ENCODE results near the gene TMPRSS11A. TPM values are rescaled to one million over a fixed set of nuclear protein-coding genes. Genes with fewer than 3 reads are reported as not detected.

TMPRSS11A gene
- total and polyA plus RNA-seq, 2 experiments from 2014 or later = not detected

DNA sequence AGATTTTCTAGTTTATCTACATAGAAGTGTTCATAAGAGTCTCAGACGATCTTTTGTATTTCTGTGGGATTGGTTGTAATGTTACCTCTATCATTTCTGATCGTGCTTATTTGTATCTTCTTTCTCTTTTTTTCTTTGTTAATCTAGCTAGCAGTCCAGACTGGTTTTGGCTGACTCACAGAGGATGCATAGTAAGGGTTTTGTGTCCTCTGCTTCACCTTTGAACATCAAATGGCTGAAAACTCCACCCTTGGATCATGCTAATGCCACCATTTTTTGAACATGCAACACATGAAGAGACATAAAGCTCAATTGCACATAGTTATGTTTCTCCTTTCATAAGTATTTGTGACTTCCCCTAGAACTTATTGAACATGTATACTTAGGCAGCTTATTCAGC, 22.8 kb downstream of the TMPRSS11A start (continued):
- TF ChIP-seq, protein P1, sequence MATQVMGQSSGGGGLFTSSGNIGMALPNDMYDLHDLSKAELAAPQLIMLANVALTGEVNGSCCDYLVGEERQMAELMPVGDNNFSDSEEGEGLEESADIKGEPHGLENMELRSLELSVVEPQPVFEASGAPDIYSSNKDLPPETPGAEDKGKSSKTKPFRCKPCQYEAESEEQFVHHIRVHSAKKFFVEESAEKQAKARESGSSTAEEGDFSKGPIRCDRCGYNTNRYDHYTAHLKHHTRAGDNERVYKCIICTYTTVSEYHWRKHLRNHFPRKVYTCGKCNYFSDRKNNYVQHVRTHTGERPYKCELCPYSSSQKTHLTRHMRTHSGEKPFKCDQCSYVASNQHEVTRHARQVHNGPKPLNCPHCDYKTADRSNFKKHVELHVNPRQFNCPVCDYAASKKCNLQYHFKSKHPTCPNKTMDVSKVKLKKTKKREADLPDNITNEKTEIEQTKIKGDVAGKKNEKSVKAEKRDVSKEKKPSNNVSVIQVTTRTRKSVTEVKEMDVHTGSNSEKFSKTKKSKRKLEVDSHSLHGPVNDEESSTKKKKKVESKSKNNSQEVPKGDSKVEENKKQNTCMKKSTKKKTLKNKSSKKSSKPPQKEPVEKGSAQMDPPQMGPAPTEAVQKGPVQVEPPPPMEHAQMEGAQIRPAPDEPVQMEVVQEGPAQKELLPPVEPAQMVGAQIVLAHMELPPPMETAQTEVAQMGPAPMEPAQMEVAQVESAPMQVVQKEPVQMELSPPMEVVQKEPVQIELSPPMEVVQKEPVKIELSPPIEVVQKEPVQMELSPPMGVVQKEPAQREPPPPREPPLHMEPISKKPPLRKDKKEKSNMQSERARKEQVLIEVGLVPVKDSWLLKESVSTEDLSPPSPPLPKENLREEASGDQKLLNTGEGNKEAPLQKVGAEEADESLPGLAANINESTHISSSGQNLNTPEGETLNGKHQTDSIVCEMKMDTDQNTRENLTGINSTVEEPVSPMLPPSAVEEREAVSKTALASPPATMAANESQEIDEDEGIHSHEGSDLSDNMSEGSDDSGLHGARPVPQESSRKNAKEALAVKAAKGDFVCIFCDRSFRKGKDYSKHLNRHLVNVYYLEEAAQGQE (IDR thresholded peaks at IDR 0.05; ENCODE audit: unreplicated experiment) = no peak
- TF ChIP-seq POLR2AphosphoS5 (IDR thresholded peaks at IDR 0.05; ENCODE audit: low read depth) = no peak
- TF ChIP-seq NANOG (IDR thresholded peaks at IDR 0.05; ENCODE audit: borderline replicate concordance) = no peak

DNA sequence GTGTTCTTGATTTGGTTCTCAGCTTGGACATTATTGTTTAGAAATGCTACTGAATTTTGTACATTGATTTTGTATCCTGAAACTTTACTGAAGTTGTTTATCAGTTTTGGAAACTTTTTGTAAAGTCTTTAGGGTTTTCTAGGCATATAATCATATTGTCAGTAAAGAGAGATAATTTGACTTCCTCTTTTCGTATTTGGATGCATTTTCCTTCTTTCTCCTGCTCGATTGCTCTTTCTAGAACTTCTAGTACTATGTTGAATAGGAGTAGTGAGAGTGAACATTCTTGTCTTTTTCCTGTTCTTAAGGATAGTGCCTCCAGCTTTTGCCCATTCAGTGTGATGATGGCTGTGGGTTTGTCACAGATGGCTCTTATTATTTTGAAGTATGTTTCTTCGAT, 24.1 kb downstream of the TMPRSS11A start:
- Mint-ChIP-seq H3K27me3 (ENCODE audit: insufficient read depth, low read depth, poor library complexity) (no peaks in the 10 kb centered on the region), H3K4me1 (peaks cover 8% of the 10 kb centered on the region), H3K9me3 (no peaks in the 10 kb centered on the region; the same call in 2 of the 3 replicates), H3K27ac (no peak overlapping the region), H3K36me3 (ENCODE audit: low read depth) (no peaks in the 10 kb centered on the region), H3K4me3 (no peak overlapping the region)
- DNase-seq (ENCODE audit: low spot score) = no peak
- no peak overlapping the region for H3K4me2 ChIP-seq
- ATAC-seq = no peak
- H3K4me3 ChIP-seq = no peak overlapping the region
- H2AFZ ChIP-seq = no peak overlapping the region
- no peaks in the 10 kb centered on the region for H3K36me3 ChIP-seq (ENCODE audit: insufficient read depth)
- H3K79me2 ChIP-seq (replicated peaks; ENCODE audit: insufficient read depth) = no peaks in the 10 kb centered on the region
- no peaks in the 10 kb centered on the region for H3K27me3 ChIP-seq (ENCODE audit: insufficient read depth)
- no peaks in the 10 kb centered on the region for H3K9me2 ChIP-seq (ENCODE audit: insufficient read depth)
- H3K4me1 ChIP-seq (ENCODE audit: insufficient read depth) = peaks cover 6% of the 10 kb centered on the region
- H4K20me1 ChIP-seq (replicated peaks; ENCODE audit: insufficient read depth) = no peaks in the 10 kb centered on the region
- H3F3A ChIP-seq (replicated peaks; ENCODE audit: low read depth) = no peaks in the 10 kb centered on the region
- no peak overlapping the region for H3K27ac ChIP-seq (ENCODE audit: low read depth)
- TF ChIP-seq, protein P2, sequence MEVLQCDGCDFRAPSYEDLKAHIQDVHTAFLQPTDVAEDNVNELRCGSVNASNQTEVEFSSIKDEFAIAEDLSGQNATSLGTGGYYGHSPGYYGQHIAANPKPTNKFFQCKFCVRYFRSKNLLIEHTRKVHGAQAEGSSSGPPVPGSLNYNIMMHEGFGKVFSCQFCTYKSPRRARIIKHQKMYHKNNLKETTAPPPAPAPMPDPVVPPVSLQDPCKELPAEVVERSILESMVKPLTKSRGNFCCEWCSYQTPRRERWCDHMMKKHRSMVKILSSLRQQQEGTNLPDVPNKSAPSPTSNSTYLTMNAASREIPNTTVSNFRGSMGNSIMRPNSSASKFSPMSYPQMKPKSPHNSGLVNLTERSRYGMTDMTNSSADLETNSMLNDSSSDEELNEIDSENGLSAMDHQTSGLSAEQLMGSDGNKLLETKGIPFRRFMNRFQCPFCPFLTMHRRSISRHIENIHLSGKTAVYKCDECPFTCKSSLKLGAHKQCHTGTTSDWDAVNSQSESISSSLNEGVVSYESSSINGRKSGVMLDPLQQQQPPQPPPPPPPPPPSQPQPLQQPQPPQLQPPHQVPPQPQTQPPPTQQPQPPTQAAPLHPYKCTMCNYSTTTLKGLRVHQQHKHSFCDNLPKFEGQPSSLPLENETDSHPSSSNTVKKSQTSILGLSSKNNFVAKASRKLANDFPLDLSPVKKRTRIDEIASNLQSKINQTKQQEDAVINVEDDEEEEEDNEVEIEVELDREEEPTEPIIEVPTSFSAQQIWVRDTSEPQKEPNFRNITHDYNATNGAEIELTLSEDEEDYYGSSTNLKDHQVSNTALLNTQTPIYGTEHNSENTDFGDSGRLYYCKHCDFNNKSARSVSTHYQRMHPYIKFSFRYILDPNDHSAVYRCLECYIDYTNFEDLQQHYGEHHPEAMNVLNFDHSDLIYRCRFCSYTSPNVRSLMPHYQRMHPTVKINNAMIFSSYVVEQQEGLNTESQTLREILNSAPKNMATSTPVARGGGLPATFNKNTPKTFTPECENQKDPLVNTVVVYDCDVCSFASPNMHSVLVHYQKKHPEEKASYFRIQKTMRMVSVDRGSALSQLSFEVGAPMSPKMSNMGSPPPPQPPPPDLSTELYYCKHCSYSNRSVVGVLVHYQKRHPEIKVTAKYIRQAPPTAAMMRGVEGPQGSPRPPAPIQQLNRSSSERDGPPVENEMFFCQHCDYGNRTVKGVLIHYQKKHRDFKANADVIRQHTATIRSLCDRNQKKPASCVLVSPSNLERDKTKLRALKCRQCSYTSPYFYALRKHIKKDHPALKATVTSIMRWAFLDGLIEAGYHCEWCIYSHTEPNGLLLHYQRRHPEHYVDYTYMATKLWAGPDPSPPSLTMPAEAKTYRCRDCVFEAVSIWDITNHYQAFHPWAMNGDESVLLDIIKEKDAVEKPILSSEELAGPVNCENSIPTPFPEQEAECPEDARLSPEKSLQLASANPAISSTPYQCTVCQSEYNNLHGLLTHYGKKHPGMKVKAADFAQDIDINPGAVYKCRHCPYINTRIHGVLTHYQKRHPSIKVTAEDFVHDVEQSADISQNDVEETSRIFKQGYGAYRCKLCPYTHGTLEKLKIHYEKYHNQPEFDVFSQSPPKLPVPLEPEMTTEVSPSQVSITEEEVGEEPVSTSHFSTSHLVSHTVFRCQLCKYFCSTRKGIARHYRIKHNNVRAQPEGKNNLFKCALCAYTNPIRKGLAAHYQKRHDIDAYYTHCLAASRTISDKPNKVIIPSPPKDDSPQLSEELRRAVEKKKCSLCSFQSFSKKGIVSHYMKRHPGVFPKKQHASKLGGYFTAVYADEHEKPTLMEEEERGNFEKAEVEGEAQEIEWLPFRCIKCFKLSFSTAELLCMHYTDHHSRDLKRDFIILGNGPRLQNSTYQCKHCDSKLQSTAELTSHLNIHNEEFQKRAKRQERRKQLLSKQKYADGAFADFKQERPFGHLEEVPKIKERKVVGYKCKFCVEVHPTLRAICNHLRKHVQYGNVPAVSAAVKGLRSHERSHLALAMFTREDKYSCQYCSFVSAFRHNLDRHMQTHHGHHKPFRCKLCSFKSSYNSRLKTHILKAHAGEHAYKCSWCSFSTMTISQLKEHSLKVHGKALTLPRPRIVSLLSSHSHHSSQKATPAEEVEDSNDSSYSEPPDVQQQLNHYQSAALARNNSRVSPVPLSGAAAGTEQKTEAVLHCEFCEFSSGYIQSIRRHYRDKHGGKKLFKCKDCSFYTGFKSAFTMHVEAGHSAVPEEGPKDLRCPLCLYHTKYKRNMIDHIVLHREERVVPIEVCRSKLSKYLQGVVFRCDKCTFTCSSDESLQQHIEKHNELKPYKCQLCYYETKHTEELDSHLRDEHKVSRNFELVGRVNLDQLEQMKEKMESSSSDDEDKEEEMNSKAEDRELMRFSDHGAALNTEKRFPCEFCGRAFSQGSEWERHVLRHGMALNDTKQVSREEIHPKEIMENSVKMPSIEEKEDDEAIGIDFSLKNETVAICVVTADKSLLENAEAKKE (CRISPR knock-in tag; IDR thresholded peaks at IDR 0.05) = no peak
- no peak for TF ChIP-seq STAT1 (IDR thresholded peaks at IDR 0.05; ENCODE audit: unreplicated experiment)
- TF ChIP-seq EZH2phosphoT487 (IDR thresholded peaks at IDR 0.05; ENCODE audit: unreplicated experiment) = no peak
- TF ChIP-seq, protein P3, sequence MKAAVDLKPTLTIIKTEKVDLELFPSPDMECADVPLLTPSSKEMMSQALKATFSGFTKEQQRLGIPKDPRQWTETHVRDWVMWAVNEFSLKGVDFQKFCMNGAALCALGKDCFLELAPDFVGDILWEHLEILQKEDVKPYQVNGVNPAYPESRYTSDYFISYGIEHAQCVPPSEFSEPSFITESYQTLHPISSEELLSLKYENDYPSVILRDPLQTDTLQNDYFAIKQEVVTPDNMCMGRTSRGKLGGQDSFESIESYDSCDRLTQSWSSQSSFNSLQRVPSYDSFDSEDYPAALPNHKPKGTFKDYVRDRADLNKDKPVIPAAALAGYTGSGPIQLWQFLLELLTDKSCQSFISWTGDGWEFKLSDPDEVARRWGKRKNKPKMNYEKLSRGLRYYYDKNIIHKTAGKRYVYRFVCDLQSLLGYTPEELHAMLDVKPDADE (IDR thresholded peaks at IDR 0.05) = no peak
- TF ChIP-seq, protein P1 (IDR thresholded peaks at IDR 0.05; ENCODE audit: unreplicated experiment) = no peak
- TF ChIP-seq, protein P4, sequence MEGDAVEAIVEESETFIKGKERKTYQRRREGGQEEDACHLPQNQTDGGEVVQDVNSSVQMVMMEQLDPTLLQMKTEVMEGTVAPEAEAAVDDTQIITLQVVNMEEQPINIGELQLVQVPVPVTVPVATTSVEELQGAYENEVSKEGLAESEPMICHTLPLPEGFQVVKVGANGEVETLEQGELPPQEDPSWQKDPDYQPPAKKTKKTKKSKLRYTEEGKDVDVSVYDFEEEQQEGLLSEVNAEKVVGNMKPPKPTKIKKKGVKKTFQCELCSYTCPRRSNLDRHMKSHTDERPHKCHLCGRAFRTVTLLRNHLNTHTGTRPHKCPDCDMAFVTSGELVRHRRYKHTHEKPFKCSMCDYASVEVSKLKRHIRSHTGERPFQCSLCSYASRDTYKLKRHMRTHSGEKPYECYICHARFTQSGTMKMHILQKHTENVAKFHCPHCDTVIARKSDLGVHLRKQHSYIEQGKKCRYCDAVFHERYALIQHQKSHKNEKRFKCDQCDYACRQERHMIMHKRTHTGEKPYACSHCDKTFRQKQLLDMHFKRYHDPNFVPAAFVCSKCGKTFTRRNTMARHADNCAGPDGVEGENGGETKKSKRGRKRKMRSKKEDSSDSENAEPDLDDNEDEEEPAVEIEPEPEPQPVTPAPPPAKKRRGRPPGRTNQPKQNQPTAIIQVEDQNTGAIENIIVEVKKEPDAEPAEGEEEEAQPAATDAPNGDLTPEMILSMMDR (conservative IDR thresholded peaks at IDR 0.05; ENCODE audit: low read depth in 2 of 2) = no peak
- TF ChIP-seq ZNF331 (CRISPR knock-in tag; IDR thresholded peaks at IDR 0.05; ENCODE audit: low read depth) = no peak
